Osteoblast (primary cell): Measurements from ENCODE around the gene C3orf38. TPM values are rescaled to one million over a fixed set of nuclear protein-coding genes. Genes with fewer than 3 reads are reported as not detected.

Experiments used
- DNase-seq: peaks from one replicate; pipeline ENCODE4 v3.0.0; 2011; ENCODE audit warnings: low spot score, mixed read lengths; ENCODE audit not compliant: insufficient read length; ENCODE audit errors: missing footprints
- H2AFZ ChIP-seq: 2 replicates; pipeline ENCODE4 v1.6.0; 2011; ENCODE audit warnings: mild to moderate bottlenecking, low read length
- H3K27ac ChIP-seq: 2 replicates; pipeline ENCODE4 v1.5.1; 2011; ENCODE audit warnings: mild to moderate bottlenecking, low read depth, low read length, moderate library complexity
- H3K27me3 ChIP-seq: 2 replicates; pipeline ENCODE4 v1.6.0; 2012; ENCODE audit warnings: mild to moderate bottlenecking, control low read depth, inconsistent platforms, low read length, moderate library complexity; ENCODE audit not compliant: insufficient read depth
- H3K36me3 ChIP-seq: 2 replicates; pipeline ENCODE4 v1.5.1; 2011; ENCODE audit warnings: mild to moderate bottlenecking, low read length, control low read depth, moderate library complexity; ENCODE audit not compliant: insufficient read depth
- H3K4me1 ChIP-seq: 2 replicates; pipeline ENCODE4 v1.5.1; 2011; ENCODE audit warnings: mild to moderate bottlenecking, low read length, control low read depth, moderate library complexity; ENCODE audit not compliant: insufficient read depth
- H3K4me2 ChIP-seq: 2 replicates; pipeline ENCODE4 v1.6.0; 2011; ENCODE audit warnings: mild to moderate bottlenecking, low read length; ENCODE audit not compliant: insufficient read depth
- H3K4me3 ChIP-seq: fragments of 200-600 bp; sonication (generic); 3 replicates; pipeline ENCODE4 v1.5.1; 2012; ENCODE audit warnings: mild to moderate bottlenecking, low read length, inconsistent platforms; ENCODE audit not compliant: insufficient read depth
- H3K79me2 ChIP-seq: 2 replicates; pipeline ENCODE4 v1.6.0; 2012; ENCODE audit warnings: mild to moderate bottlenecking, low read length, control low read depth, inconsistent platforms; ENCODE audit not compliant: insufficient read depth
- H3K9me3 ChIP-seq: 2 replicates; pipeline ENCODE4 v1.5.1; 2011; ENCODE audit warnings: low read depth, low read length, control low read depth
- H4K20me1 ChIP-seq: 2 replicates; pipeline ENCODE4 v1.6.0; 2012; ENCODE audit warnings: mild to moderate bottlenecking, low read length, control low read depth; ENCODE audit not compliant: insufficient read depth
- CTCF ChIP-seq: IDR thresholded peaks from 2 replicates; pipeline ENCODE4 v1.5.1; 2011; ENCODE audit warnings: mild to moderate bottlenecking, low read depth, low read length, moderate library complexity; ENCODE audit errors: extremely low read depth
- total RNA-seq: library from RNA; depleted of rRNA; stranded (reverse); fragments of >200 nt; gene quantifications from 2 replicates; pipeline ENCODE4 v1.2.3, GENCODE V29; 2012

C3orf38 gene
- total RNA-seq, 1 donor = 35.5 TPM

DNA sequence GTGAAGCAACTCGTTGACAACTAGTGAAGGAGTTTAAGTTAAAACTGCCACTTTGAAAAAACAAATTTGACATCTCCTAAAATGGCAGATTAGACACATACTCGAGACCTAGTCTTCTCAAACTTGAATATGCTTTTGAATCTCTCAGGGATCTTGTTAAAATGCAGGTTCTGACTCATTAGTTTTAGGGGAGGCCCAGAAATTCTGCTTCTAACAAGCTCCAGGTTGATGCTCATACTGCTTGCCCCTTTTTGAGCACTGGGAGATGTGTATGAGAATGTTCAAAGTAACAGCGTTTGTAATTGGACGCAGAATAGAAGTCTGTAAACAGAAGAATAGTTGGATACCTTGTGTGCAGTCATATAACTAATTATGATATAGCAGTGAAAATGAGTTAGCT, 1.6 kb downstream of the C3orf38 start:
- TF ChIP-seq CTCF = no peak
- peak; percentile 58 for DNase-seq
- no peak overlapping the region for H2AFZ ChIP-seq
- peaks cover 4% of the 10 kb centered on the region for H4K20me1 ChIP-seq
- peaks cover 31% of the 10 kb centered on the region for H3K36me3 ChIP-seq
- peak overlapping the region; percentile 97 for H3K4me2 ChIP-seq
- no peaks in the 10 kb centered on the region for H3K27me3 ChIP-seq
- no peak overlapping the region for H3K27ac ChIP-seq
- H3K9me3 ChIP-seq = no peaks in the 10 kb centered on the region
- H3K4me1 ChIP-seq = peaks cover 2% of the 10 kb centered on the region
- H3K4me3 ChIP-seq = peak overlapping the region; percentile 40
- H3K79me2 ChIP-seq = peaks cover 64% of the 10 kb centered on the region

- Histone ChIP-seq H3K79me2 (peaks cover 75% of the 10 kb centered on the region), H3K9me3 (no peaks in the 10 kb centered on the region)
These were observed 3.1 kb downstream of the C3orf38 start for GRCh38 chr3:88152841-88153240.

DNA sequence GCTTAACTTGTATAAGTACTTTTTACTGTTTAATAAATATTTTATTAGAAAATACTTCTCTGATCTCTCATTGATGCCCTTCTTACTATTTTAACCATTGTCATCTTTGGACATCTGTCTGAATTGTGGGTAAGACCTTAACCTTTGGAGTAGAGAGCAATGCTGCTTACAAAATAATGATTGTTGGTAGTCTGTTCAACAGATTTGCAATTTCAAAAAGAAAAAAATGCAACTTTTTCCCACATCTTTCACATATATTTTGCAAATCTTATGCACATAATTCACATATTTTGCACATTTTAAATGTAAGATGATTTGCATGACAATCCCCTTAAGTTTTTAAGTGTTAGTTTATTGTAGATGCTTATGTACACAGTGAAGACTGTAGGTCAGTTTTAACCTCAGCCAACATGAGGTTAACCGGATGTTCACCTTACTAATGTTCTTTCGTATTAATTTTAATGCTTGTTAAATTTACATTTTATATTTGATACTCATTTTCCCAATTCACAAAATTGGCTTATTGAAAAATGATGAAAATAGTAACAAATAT, 16.7 kb downstream of the C3orf38 start:
- H3K36me3 ChIP-seq = peaks cover 3% of the 10 kb centered on the region
- H3K27ac ChIP-seq = no peak overlapping the region
- no peaks in the 10 kb centered on the region for H3K4me1 ChIP-seq

More at GRCh38 chr3:88152841-88153240, 3.1 kb downstream of the C3orf38 start:
- no peak overlapping the region for H2AFZ ChIP-seq
- H4K20me1 ChIP-seq = peaks cover 7% of the 10 kb centered on the region
- no peak for TF ChIP-seq CTCF
- no peak for DNase-seq
- H3K4me2 ChIP-seq = no peak overlapping the region
- peaks cover 2% of the 10 kb centered on the region for H3K4me1 ChIP-seq
- no peak overlapping the region for H3K4me3 ChIP-seq
- H3K27me3 ChIP-seq = no peaks in the 10 kb centered on the region
- H3K36me3 ChIP-seq = peaks cover 41% of the 10 kb centered on the region
- no peak overlapping the region for H3K27ac ChIP-seq

GRCh38 chr3:88167173-88167572, 17.4 kb downstream of the C3orf38 start:
- H3K4me3 ChIP-seq = no peak overlapping the region
- H3K27ac ChIP-seq = no peak overlapping the region
- H3K27me3 ChIP-seq = no peaks in the 10 kb centered on the region
- H3K4me1 ChIP-seq = no peaks in the 10 kb centered on the region
- no peak for DNase-seq
- TF ChIP-seq CTCF = no peak
- H3K79me2 ChIP-seq = peaks cover 4% of the 10 kb centered on the region
- H3K4me2 ChIP-seq = no peak overlapping the region
- H4K20me1 ChIP-seq = no peaks in the 10 kb centered on the region
- no peaks in the 10 kb centered on the region for H3K36me3 ChIP-seq
- H2AFZ ChIP-seq = no peak overlapping the region
- no peaks in the 10 kb centered on the region for H3K9me3 ChIP-seq

More for the DNA sequence above, 16.7 kb downstream of the C3orf38 start:
- Histone ChIP-seq H3K9me3 (no peaks in the 10 kb centered on the region), H3K4me3 (no peak overlapping the region), H3K4me2 (no peak overlapping the region), H4K20me1 (no peaks in the 10 kb centered on the region), H2AFZ (no peak overlapping the region), H3K79me2 (peaks cover 4% of the 10 kb centered on the region), H3K27me3 (no peaks in the 10 kb centered on the region)
- no peak for DNase-seq
- TF ChIP-seq CTCF = no peak
